Measurements from ENCODE around the gene BGN.

Gene BGN

GRCh38 chrX:153485396-153486080, 9.2 kb upstream of the BGN start:
- Mint-ChIP-seq H3K9me3 (no peaks in the 10 kb centered on the region), H3K4me1 (ENCODE audit: low read depth) (no peaks in the 10 kb centered on the region), H3K27me3 (ENCODE audit: low read depth) (no peaks in the 10 kb centered on the region), H3K4me3 (no peak overlapping the region), H3K27ac (no peak overlapping the region), H3K36me3 (ENCODE audit: low read depth) (no peaks in the 10 kb centered on the region)

DNA sequence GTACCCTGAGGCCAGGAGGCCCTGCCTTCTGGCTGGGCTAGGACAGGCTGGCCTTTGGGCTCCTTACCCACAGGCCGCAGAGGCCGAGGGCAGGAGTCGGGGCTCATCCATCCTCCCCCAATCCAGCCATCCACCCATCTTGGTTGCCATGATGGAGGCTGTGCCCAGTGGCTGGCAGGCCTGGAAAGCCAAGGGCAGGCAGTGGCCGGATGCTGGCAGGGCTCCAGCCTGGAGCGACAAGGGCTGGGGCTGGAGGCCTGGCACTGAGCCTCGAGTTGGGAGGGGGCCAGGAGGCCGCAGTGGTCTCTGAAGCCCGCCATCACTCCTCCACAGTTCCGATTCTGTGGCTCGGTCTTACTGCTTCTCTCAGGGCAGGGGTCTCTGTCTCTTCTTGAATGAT, 8.6 kb upstream of the BGN start:
- H3K36me3 Mint-ChIP-seq (ENCODE audit: low read depth): no peaks in the 10 kb centered on the region
- H3K9me3 Mint-ChIP-seq: no peaks in the 10 kb centered on the region
- H3K4me1 Mint-ChIP-seq (ENCODE audit: low read depth): no peaks in the 10 kb centered on the region
- no peak overlapping the region for H3K27ac Mint-ChIP-seq
- no peak overlapping the region for H3K4me3 Mint-ChIP-seq
- no peaks in the 10 kb centered on the region for H3K27me3 Mint-ChIP-seq (ENCODE audit: low read depth)

DNA sequence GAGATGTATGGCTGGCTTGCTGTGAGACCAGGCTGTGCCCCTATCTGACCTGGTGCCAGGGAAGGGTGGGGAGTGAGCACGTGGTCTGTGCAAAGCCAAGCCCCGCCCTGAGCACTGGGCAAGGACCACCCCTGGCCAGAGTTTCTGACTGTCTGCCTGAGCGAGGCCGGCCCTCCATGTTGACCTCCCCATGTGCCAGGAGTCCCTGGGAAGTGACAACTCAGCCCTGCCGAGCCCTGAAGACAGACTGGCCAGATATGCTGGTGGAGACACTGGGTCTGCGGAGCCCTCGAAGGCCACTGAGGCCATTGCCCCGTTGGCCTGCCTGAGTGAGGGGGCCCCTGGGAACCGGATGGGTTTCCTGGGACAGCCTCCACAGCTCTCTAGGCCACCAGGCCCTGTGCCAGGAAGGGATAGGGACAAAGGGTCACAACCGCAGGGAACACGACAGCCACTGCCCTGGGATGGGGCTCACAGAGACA, 7.1 kb upstream of the BGN start:
- Mint-ChIP-seq H3K27ac (no peak overlapping the region), H3K27me3 (ENCODE audit: low read depth) (no peaks in the 10 kb centered on the region), H3K36me3 (ENCODE audit: low read depth) (no peaks in the 10 kb centered on the region), H3K4me1 (ENCODE audit: low read depth) (no peaks in the 10 kb centered on the region), H3K4me3 (no peak overlapping the region), H3K9me3 (no peaks in the 10 kb centered on the region)

DNA sequence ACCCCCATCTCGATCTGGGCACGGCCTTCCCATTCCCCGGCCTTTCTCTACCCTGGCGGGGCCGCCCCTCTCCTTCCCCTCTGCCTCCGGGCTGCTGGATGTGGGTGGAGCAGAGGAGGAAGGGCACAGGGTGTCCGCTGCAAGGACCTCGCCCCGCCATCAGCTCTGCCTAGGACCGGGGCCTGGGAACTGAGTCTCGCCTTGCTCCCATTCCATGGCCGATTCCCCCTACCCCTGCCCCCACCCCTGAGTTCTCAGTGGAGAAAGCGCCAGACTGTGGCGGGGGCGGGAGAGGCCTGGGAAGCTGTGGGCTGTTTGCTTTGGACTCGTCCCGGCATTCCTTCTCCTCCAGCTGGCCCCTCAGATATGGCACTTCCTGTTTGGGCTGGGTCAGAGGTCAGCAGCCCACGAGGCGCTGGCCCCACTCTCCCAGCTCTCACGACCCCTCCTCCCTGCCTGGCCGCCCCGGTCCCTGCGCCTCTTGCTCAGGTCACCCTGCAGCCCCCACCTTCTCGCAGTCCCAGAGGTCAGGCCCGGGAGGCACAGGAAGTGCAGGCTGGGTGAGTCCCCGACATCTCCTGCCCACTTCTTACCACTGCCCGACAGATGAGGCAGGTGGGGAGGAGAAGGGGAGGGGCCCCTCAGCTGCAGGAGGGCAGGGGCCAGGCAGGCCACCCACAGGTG, 6.4 kb upstream of the BGN start:
- H3K36me3 Mint-ChIP-seq (ENCODE audit: low read depth): no peaks in the 10 kb centered on the region
- no peaks in the 10 kb centered on the region for H3K9me3 Mint-ChIP-seq
- no peaks in the 10 kb centered on the region for H3K27me3 Mint-ChIP-seq (ENCODE audit: low read depth)

DNA sequence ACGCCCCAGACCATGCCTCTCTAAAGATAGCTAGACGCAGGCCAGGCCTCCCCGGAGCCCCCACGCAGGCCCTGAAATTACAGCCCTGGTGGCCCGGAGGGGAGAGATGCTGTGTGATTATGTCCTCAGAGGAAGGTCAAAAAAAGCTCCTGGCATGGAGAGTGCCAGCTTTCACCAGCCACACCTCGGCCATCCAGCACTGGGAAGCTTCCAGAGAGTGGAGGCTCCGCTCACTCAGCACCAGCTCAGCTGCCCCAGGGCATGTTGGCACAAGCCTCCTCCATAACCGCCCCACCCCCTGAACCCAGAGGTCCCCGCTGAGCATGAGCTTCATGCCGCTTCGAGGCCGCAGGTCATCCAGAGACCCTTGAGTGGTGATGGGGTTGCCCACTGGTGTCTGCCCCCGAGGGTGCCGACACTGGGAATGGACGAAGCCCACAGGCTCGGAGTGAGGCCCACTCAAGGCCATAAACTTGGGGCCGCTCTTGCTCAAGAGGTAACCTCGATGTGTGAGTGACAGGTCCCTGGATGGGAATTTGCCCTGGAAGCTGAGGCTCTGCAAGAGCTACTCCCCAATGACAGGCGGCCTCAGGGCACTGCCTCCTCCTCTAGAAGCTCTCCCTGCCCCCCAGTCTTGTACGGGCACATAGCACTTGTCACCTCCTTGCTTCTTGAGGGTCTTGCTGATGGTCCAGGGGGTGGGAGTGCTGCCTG, 4.4 kb upstream of the BGN start:
- H3K27ac Mint-ChIP-seq: no peak overlapping the region
- no peaks in the 10 kb centered on the region for H3K27me3 Mint-ChIP-seq (ENCODE audit: low read depth)
- H3K4me1 Mint-ChIP-seq (ENCODE audit: low read depth): no peaks in the 10 kb centered on the region
- no peaks in the 10 kb centered on the region for H3K36me3 Mint-ChIP-seq (ENCODE audit: low read depth)
- H3K9me3 Mint-ChIP-seq: no peaks in the 10 kb centered on the region
- no peak overlapping the region for H3K4me3 Mint-ChIP-seq

More for the DNA sequence above, 6.4 kb upstream of the BGN start:
- H3K4me3 Mint-ChIP-seq: no peak overlapping the region
- H3K4me1 Mint-ChIP-seq (ENCODE audit: low read depth): no peaks in the 10 kb centered on the region
- H3K27ac Mint-ChIP-seq: no peak overlapping the region

DNA sequence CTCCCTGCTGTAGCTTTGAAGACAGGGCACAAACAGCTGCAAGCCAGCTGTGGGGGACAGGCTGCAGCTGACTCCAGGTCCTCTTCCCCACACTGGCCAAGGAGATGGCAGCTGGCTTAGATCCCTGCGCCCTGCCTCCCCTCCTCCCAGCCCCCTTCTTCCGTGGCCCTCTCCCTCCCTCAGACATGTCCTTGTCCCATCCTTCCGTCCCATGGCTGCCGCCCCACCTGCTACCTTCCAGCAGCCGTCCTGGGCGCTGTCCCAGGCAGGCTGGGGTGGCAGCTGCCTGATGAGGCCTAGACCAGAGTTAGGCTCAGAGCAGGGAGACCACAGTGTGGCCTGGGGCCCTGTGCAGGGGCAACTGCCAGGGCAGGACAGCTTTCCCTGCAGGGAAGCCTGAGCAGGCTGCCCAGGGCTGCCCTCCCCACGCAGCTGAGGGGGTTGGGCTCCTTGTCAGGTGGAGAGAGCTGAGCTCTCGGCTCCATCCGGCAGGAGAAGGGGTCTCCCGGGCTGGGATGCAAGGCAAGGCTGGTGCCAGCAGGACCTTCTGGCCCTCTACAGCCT, 3.3 kb upstream of the BGN start:
- Mint-ChIP-seq H3K27ac (no peak overlapping the region), H3K4me1 (ENCODE audit: low read depth) (no peaks in the 10 kb centered on the region), H3K9me3 (no peaks in the 10 kb centered on the region), H3K27me3 (ENCODE audit: low read depth) (no peaks in the 10 kb centered on the region), H3K36me3 (ENCODE audit: low read depth) (no peaks in the 10 kb centered on the region), H3K4me3 (no peak overlapping the region)

- Mint-ChIP-seq H3K4me1 (ENCODE audit: low read depth) (no peaks in the 10 kb centered on the region), H3K27ac (no peak overlapping the region), H3K4me3 (no peak overlapping the region), H3K9me3 (no peaks in the 10 kb centered on the region), H3K27me3 (ENCODE audit: low read depth) (no peaks in the 10 kb centered on the region), H3K36me3 (ENCODE audit: low read depth) (no peaks in the 10 kb centered on the region)
These were observed 2.9 kb upstream of the BGN start for GRCh38 chrX:153491918-153492317.

DNA sequence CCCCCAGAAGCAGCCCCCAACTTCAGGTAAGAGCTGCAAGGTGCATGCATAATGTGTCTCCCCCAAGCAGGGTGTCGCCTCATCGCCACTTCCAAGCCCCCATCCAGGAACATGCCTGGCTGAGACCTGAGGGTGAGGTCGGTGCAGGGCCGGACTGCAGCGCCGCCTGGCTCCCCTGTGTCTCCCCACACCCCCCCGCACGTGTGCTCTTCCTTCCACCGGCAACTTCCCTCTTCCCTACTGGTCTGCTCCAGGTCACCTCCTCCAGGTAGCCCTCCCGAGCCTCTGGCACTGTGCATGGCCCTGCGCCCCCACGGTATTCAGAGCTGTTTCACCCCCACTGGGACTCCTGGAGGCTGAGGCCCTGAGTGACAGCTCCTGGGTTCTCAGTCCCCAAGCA, 2.2 kb upstream of the BGN start:
- no peak overlapping the region for H3K4me3 Mint-ChIP-seq
- H3K27ac Mint-ChIP-seq: no peak overlapping the region
- no peaks in the 10 kb centered on the region for H3K36me3 Mint-ChIP-seq (ENCODE audit: low read depth)
- no peaks in the 10 kb centered on the region for H3K27me3 Mint-ChIP-seq (ENCODE audit: low read depth)
- H3K9me3 Mint-ChIP-seq: no peaks in the 10 kb centered on the region
- no peaks in the 10 kb centered on the region for H3K4me1 Mint-ChIP-seq (ENCODE audit: low read depth)

- Mint-ChIP-seq H3K27ac (no peak overlapping the region), H3K9me3 (no peaks in the 10 kb centered on the region), H3K4me3 (no peak overlapping the region), H3K4me1 (ENCODE audit: low read depth) (no peaks in the 10 kb centered on the region), H3K36me3 (ENCODE audit: low read depth) (no peaks in the 10 kb centered on the region), H3K27me3 (ENCODE audit: low read depth) (no peaks in the 10 kb centered on the region)
These were observed 1.7 kb upstream of the BGN start for GRCh38 chrX:153493085-153493484.

DNA sequence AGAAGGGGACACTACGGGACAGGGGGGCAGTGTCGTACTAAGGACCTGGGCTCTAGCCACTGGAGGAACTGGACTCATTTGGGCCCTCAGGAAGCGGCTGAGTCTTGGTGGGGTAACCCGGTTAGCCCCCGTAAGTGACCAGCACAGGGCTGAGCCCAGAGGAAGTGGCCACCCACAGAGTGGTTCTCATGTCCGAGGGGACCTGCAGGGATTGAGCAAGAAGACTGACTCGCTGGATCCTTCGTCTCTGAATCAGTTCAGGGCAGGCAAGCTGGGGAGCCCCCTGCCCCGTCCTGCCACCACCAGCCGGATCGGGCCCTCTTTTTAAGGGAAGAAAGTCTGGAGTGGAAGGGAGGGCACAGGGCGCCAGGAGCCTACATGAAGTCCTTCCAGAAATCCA, 719 bp upstream of the BGN start:
- H3K4me3 Mint-ChIP-seq: no peak overlapping the region
- H3K4me1 Mint-ChIP-seq (ENCODE audit: low read depth): no peaks in the 10 kb centered on the region
- no peaks in the 10 kb centered on the region for H3K36me3 Mint-ChIP-seq (ENCODE audit: low read depth)
- H3K9me3 Mint-ChIP-seq: no peaks in the 10 kb centered on the region
- H3K27me3 Mint-ChIP-seq (ENCODE audit: low read depth): no peaks in the 10 kb centered on the region
- no peak overlapping the region for H3K27ac Mint-ChIP-seq

GRCh38 chrX:153495362-153495751, 577 bp downstream of the BGN start:
- H3K27me3 Mint-ChIP-seq (ENCODE audit: low read depth): no peaks in the 10 kb centered on the region
- no peaks in the 10 kb centered on the region for H3K36me3 Mint-ChIP-seq (ENCODE audit: low read depth)
- no peak overlapping the region for H3K27ac Mint-ChIP-seq
- no peaks in the 10 kb centered on the region for H3K4me1 Mint-ChIP-seq (ENCODE audit: low read depth)
- H3K4me3 Mint-ChIP-seq: no peak overlapping the region
- H3K9me3 Mint-ChIP-seq: no peaks in the 10 kb centered on the region

DNA sequence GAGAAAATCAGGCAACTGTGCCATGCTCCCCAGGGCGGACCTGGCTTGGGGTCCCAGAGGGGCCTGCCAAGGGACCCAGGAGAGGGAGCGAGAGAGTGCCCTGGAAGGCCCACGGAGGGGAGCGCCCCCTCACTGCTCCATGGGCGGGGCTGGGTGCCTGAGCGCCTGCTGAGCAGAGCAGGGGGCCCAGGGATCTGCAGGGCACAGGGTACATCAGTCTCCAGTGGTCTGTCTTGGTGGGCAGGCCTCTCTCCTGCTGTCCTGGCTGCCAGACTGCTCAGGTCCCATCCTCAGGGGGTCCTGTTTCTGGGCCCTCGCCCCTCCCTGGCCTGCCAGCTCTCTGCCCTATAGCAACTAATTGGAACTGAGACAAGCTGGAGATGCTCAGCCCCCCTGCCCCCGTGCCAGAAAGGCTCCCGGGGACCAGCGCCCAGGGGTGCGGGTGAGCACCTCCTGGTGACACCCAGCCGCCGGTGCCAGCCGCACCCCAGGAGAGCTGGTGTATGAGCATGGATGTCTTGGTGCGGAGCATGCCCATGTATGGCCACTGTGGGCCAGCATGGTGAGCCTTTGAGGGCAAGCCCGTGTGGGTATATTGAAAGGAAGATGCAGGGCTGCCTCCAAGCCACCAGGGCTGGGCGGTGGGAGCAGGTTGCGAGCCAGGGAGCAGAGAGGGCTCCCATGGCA, 1.3 kb downstream of the BGN start:
- Mint-ChIP-seq H3K9me3 (no peaks in the 10 kb centered on the region), H3K27ac (no peak overlapping the region), H3K4me3 (no peak overlapping the region), H3K36me3 (ENCODE audit: low read depth) (no peaks in the 10 kb centered on the region), H3K27me3 (ENCODE audit: low read depth) (no peaks in the 10 kb centered on the region), H3K4me1 (ENCODE audit: low read depth) (no peaks in the 10 kb centered on the region)

DNA sequence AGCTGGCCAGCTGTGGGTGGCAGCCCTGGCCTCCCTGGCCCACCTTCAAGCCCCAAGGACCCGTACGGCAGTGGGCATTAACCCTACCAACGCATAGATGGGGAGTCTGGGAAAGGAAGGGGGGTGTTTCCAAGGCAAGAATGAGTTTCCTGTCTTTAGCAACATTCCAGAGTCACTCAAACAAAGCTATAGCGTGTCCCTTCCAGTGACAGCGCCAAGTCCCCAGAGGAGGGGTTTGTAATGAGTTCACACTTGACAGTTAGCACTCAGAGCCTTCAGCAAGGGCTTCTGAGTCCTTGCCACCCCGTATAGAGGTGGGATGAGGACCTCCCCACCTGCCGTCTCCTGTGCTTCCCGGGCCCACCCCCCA, 1.8 kb downstream of the BGN start:
- Mint-ChIP-seq H3K27ac (no peak overlapping the region), H3K27me3 (ENCODE audit: low read depth) (no peaks in the 10 kb centered on the region), H3K36me3 (ENCODE audit: low read depth) (no peaks in the 10 kb centered on the region), H3K9me3 (no peaks in the 10 kb centered on the region), H3K4me1 (ENCODE audit: low read depth) (no peaks in the 10 kb centered on the region), H3K4me3 (no peak overlapping the region)

GRCh38 chrX:153498453-153498852, 3.7 kb downstream of the BGN start:
- H3K9me3 Mint-ChIP-seq: no peaks in the 10 kb centered on the region
- H3K27ac Mint-ChIP-seq: no peak overlapping the region

More at GRCh38 chrX:153498453-153498852, 3.7 kb downstream of the BGN start:
- Mint-ChIP-seq H3K36me3 (ENCODE audit: low read depth) (no peaks in the 10 kb centered on the region), H3K27me3 (ENCODE audit: low read depth) (no peaks in the 10 kb centered on the region), H3K4me1 (ENCODE audit: low read depth) (no peaks in the 10 kb centered on the region), H3K4me3 (no peak overlapping the region)
